Measurements from ENCODE around the gene PRKD1. TPM values are rescaled to one million over a fixed set of nuclear protein-coding genes. Genes with fewer than 3 reads are reported as not detected.

The PRKD1 gene
- total and polyA plus RNA-seq, 10 of the 15 experiments (the other 5 are each of a cell fraction or from before 2014, with no cell fraction given) = 0.02 to 0.56 TPM; not detected in 8

GRCh38 chr14:29815016-29815674 is 112.5 kb downstream of the PRKD1 start:
- whole genome bisulfite sequencing (ENCODE audit: insufficient coverage, insufficient replicate concordance, low lambda C conversion rate, missing lambda C conversion rate) = 22% methylated on average over 4 of the region's 4 CpGs
- DNase-seq (ENCODE audit: low read depth, low spot score) = no peak
- TF ChIP-seq MTA3 (IDR thresholded peaks at IDR 0.05; ENCODE audit: borderline replicate concordance, low read length) = no peak
- no peak for TF ChIP-seq ZNF384 (IDR thresholded peaks at IDR 0.05; ENCODE audit: borderline replicate concordance, low read depth, low read length)
- TF ChIP-seq ZBTB33 (IDR thresholded peaks at IDR 0.05) = no peak
- TF ChIP-seq, protein P1, sequence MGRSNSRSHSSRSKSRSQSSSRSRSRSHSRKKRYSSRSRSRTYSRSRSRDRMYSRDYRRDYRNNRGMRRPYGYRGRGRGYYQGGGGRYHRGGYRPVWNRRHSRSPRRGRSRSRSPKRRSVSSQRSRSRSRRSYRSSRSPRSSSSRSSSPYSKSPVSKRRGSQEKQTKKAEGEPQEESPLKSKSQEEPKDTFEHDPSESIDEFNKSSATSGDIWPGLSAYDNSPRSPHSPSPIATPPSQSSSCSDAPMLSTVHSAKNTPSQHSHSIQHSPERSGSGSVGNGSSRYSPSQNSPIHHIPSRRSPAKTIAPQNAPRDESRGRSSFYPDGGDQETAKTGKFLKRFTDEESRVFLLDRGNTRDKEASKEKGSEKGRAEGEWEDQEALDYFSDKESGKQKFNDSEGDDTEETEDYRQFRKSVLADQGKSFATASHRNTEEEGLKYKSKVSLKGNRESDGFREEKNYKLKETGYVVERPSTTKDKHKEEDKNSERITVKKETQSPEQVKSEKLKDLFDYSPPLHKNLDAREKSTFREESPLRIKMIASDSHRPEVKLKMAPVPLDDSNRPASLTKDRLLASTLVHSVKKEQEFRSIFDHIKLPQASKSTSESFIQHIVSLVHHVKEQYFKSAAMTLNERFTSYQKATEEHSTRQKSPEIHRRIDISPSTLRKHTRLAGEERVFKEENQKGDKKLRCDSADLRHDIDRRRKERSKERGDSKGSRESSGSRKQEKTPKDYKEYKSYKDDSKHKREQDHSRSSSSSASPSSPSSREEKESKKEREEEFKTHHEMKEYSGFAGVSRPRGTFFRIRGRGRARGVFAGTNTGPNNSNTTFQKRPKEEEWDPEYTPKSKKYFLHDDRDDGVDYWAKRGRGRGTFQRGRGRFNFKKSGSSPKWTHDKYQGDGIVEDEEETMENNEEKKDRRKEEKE (IDR thresholded peaks at IDR 0.05) = no peak
- TF ChIP-seq PAX5 (IDR thresholded peaks at IDR 0.05; ENCODE audit: borderline replicate concordance, low read depth, low read length) = no peak
- no peak for TF ChIP-seq NRF1 (conservative IDR thresholded peaks at IDR 0.05; ENCODE audit: low read depth, low read length)
- TF ChIP-seq, protein P2, sequence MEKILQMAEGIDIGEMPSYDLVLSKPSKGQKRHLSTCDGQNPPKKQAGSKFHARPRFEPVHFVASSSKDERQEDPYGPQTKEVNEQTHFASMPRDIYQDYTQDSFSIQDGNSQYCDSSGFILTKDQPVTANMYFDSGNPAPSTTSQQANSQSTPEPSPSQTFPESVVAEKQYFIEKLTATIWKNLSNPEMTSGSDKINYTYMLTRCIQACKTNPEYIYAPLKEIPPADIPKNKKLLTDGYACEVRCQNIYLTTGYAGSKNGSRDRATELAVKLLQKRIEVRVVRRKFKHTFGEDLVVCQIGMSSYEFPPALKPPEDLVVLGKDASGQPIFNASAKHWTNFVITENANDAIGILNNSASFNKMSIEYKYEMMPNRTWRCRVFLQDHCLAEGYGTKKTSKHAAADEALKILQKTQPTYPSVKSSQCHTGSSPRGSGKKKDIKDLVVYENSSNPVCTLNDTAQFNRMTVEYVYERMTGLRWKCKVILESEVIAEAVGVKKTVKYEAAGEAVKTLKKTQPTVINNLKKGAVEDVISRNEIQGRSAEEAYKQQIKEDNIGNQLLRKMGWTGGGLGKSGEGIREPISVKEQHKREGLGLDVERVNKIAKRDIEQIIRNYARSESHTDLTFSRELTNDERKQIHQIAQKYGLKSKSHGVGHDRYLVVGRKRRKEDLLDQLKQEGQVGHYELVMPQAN (conservative IDR thresholded peaks at IDR 0.05) = no peak
- TF ChIP-seq CBX5 (IDR thresholded peaks at IDR 0.05; ENCODE audit: low read depth) = no peak
- no peak for TF ChIP-seq POLR2A (IDR thresholded peaks at IDR 0.05; ENCODE audit: low read depth, low read length)
- no peak for TF ChIP-seq IKZF1 (conservative IDR thresholded peaks at IDR 0.05)
- no peak for TF ChIP-seq SRF (IDR thresholded peaks at IDR 0.05; ENCODE audit: low read depth in 2 of 2, low read length in 2 of 2)
- no peak for TF ChIP-seq MEF2A (IDR thresholded peaks at IDR 0.05; ENCODE audit: insufficient read depth, low read depth, low read length)
- TF ChIP-seq MXI1 (IDR thresholded peaks at IDR 0.05; ENCODE audit: low read depth, low read length) = no peak
- TF ChIP-seq IKZF2 (IDR thresholded peaks at IDR 0.05) = no peak
- no peak for TF ChIP-seq ZNF622 (IDR thresholded peaks at IDR 0.05)
- TF ChIP-seq MYC (IDR thresholded peaks at IDR 0.05; ENCODE audit: insufficient read depth, insufficient read length, insufficient replicate concordance, low read length, severe bottlenecking) = no peak
- TF ChIP-seq MEF2B (IDR thresholded peaks at IDR 0.05; ENCODE audit: partially characterized antibody, poor library complexity, severe bottlenecking) = no peak

More at GRCh38 chr14:29815016-29815674, 112.5 kb downstream of the PRKD1 start:
- no peaks in the 10 kb centered on the region for H3K4me1 ChIP-seq (ENCODE audit: control insufficient read depth, insufficient read depth, low read length)
- no peak overlapping the region for H2AFZ ChIP-seq (ENCODE audit: control insufficient read depth, low read depth, low read length)
- no peaks in the 10 kb centered on the region for H3K27me3 ChIP-seq (replicated peaks in 1 of 2; ENCODE audit: control insufficient read depth in 2 of 2, insufficient read depth in 2 of 2, low read length in 1 of 2)
- ATAC-seq = no peak
- ChIA-PET POLR2A (no interaction called here), CTCF (interaction anchor here (1.5 kb wide), 1 partner anchor 17 kb away, joined by 4 read pairs; no protein-coding TSS in a partner anchor), RAD21 (ENCODE audit: unreplicated experiment) (no interaction called here), SMC1A (ENCODE audit: uncharacterized antibody, unreplicated experiment) (no interaction called here)
- no peak overlapping the region for H3K27ac ChIP-seq (ENCODE audit: control insufficient read depth, insufficient read depth)
- intact Hi-C loops (cut with micrococcal nuclease; ENCODE audit: unreplicated experiment) = no loop called here
- H4K20me1 ChIP-seq (ENCODE audit: control insufficient read depth, insufficient read depth) = no peaks in the 10 kb centered on the region
- H3K9me3 ChIP-seq (replicated peaks; ENCODE audit: control insufficient read depth, insufficient read depth, low read length) = no peaks in the 10 kb centered on the region; the same call in 2 of the 3 replicates
- no peak overlapping the region for H3K4me2 ChIP-seq (ENCODE audit: control insufficient read depth, insufficient read depth)
- H3K4me3 ChIP-seq = no peak overlapping the region
- H3K79me2 ChIP-seq (ENCODE audit: control insufficient read depth, insufficient read depth, low read length) = no peaks in the 10 kb centered on the region
- no TSS peak for BruUV-seq (replicated peaks)
- in situ Hi-C loops (cut with MboI) = no loop called here
- no peak overlapping the region for H3K9ac ChIP-seq (ENCODE audit: control insufficient read depth, insufficient read depth, low read length)
- no peaks in the 10 kb centered on the region for H3K36me3 ChIP-seq (ENCODE audit: control insufficient read depth in 2 of 2, insufficient read depth in 2 of 2, low read length in 1 of 2)
- FAIRE-seq = no peak
